Ovary (tissue), 9 donors: Measurements from ENCODE around the gene PRPF40B. TPM values are rescaled to one million over a fixed set of nuclear protein-coding genes. Genes with fewer than 3 reads are reported as not detected.

ENCODE experiments used
- DNase-seq, 5 donors: peaks; one replicate each; pipeline ENCODE4 v3.0.0-alpha.2; 2019 to 2020
- H3K27ac ChIP-seq, 2 donors: fragments of 200-600 bp; one replicate each; pipeline versions ENCODE4 v1.5.1 to v1.8.0; 2019 to 2022
- H3K27me3 ChIP-seq: fragments of 200-600 bp; one replicate; pipeline ENCODE4 v1.8.0; 2022
- H3K36me3 ChIP-seq: fragments of 200-600 bp; sonication (generic); one replicate; pipeline ENCODE4 v1.5.1; 2019
- H3K4me1 ChIP-seq: one replicate; pipeline ENCODE4 v1.8.1; 2013; ENCODE audit warnings: mild to moderate bottlenecking, moderate library complexity; ENCODE audit not compliant: insufficient read depth
- H3K4me3 ChIP-seq: fragments of 200-600 bp; sonication (generic); one replicate; pipeline ENCODE4 v1.5.1; 2017
- H3K9me3 ChIP-seq, 2 donors: fragments of 200-600 bp in 1 of 2; sonication (generic) in 1 of 2; one replicate each; pipeline versions ENCODE4 v1.5.1 to v1.8.1; 2013 to 2019; ENCODE audit warnings: mild to moderate bottlenecking in 1 of 2, moderate library complexity in 1 of 2
- EP300 ChIP-seq: sonication (generic); formaldehyde crosslinking; IDR thresholded peaks from one replicate; pipeline ENCODE4 v1.6.1; 2017; ENCODE audit warnings: antibody characterized with exemption
- POLR2A ChIP-seq: fragments of 450-650 bp; IDR thresholded peaks from one replicate; pipeline ENCODE4 v1.6.1; 2017; ENCODE audit warnings: antibody characterized with exemption, mild to moderate bottlenecking, moderate library complexity
- WGBS, 3 donors: extraction: QIAGEN DNeasy Blood & Tissue Kit in 1 of 3; methylation state at CpG; one replicate each; pipeline versions ENCODE4 v1.1.5 to v1.1.7; 2013 to 2017; 5-methylcytosine and 5-hydroxymethylcytosine counted together
- intact Hi-C, 4 donors: fragments of 100-400 bp; cut with DNase I; formaldehyde crosslinking; loops; one replicate each; pipeline versions ENCODE4 v1.11.0 to v1.15.1; 2022 to 2023
- polyA plus RNA-seq, 2 donors: library from polyadenylated mRNA; stranded (reverse); fragments of 200-250 nt in 1 of 2; fragments of 350-450 nt in 1 of 2; fragmentation: Illumina TruSeq in 1 of 2; extraction: RNeasy Lipid Tissue Mini Kit (QIAGEN cat#74804) in 1 of 2; gene quantifications; one replicate each; pipeline ENCODE4 v1.2.3, GENCODE V29; 2013 to 2014
- total RNA-seq, 7 donors: library from RNA; depleted of rRNA in 2 of 7; stranded (reverse); fragments of >200 nt in 2 of 7; fragmentation: NEBNext Ultra II Directional in 3 of 7; extraction: Animal tissue kit (Norgen Biotek cat#: 25700) in 3 of 7; gene quantifications; one replicate each; pipeline versions ENCODE4 v1.1.0 to v1.2.4, GENCODE V29; 2016 to 2023
- TF ChIP-seq, protein P1 (sequence below), 3 donors: fragments of 450-650 bp in 2 of 3; fragments of 200-600 bp in 1 of 3; IDR thresholded peaks; one replicate each; pipeline versions ENCODE4 v1.5.1 to v1.8.0; 2016 to 2022; ENCODE audit warnings: antibody characterized with exemption in 3 of 3, mild to moderate bottlenecking in 1 of 3
- donor health status: DM: no; HTN: no; CAD: no; lungs with moderate emphysema.
- donor health status: DM: no; HTN: no; CAD: no.
- donor health status: Bipolar disorder and iron deficiency.
- donor health status: DM: yes; HTN: yes; CAD: no.
- donor health status: DM: no; HTN: no; CAD: no.
- donor health status: DM: yes; HTN: yes; CAD: no.

The PRPF40B gene
- total and polyA plus RNA-seq, 9 donors, result 13.4 to 72.6 (median 33.8) TPM

DNA sequence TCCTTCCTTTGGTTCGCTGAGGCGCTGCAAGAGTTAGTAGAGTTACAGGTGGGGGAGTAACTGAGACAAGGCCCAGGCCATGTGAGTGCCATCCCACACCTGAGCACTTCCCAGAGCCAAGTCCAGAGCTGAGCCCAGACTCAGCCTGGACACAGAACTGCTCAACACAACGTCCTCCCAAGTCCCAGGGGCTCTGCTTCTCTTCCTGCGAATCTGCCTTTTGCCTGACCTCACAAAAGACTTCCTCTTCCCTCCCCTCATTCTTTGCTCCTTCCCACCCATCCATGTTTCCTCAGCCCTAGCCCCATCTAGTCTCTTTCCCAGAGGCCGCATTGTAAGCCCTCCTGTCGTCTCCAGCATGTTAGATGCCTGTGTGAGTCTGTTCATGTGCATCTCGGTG is 38.8 kb upstream of the PRPF40B start:
- DNase-seq, result no peak
- H3K4me3 ChIP-seq, result no peak overlapping the region
- no peaks in the 10 kb centered on the region for H3K27me3 ChIP-seq
- intact Hi-C loops, result no loop called here
- TF ChIP-seq, protein P1, sequence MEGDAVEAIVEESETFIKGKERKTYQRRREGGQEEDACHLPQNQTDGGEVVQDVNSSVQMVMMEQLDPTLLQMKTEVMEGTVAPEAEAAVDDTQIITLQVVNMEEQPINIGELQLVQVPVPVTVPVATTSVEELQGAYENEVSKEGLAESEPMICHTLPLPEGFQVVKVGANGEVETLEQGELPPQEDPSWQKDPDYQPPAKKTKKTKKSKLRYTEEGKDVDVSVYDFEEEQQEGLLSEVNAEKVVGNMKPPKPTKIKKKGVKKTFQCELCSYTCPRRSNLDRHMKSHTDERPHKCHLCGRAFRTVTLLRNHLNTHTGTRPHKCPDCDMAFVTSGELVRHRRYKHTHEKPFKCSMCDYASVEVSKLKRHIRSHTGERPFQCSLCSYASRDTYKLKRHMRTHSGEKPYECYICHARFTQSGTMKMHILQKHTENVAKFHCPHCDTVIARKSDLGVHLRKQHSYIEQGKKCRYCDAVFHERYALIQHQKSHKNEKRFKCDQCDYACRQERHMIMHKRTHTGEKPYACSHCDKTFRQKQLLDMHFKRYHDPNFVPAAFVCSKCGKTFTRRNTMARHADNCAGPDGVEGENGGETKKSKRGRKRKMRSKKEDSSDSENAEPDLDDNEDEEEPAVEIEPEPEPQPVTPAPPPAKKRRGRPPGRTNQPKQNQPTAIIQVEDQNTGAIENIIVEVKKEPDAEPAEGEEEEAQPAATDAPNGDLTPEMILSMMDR (IDR thresholded peaks at IDR 0.05), result no peak
- TF ChIP-seq EP300 (no peak), POLR2A (no peak)
- H3K27ac ChIP-seq, result no peak overlapping the region
- 78 to 83% (median 80%) methylated on average over 7 of the region's 7 CpGs for WGBS, 3 donors
- peaks cover 11% of the 10 kb centered on the region for H3K4me1 ChIP-seq
- H3K36me3 ChIP-seq, result no peaks in the 10 kb centered on the region
- H3K9me3 ChIP-seq, result no peaks in the 10 kb centered on the region

DNA sequence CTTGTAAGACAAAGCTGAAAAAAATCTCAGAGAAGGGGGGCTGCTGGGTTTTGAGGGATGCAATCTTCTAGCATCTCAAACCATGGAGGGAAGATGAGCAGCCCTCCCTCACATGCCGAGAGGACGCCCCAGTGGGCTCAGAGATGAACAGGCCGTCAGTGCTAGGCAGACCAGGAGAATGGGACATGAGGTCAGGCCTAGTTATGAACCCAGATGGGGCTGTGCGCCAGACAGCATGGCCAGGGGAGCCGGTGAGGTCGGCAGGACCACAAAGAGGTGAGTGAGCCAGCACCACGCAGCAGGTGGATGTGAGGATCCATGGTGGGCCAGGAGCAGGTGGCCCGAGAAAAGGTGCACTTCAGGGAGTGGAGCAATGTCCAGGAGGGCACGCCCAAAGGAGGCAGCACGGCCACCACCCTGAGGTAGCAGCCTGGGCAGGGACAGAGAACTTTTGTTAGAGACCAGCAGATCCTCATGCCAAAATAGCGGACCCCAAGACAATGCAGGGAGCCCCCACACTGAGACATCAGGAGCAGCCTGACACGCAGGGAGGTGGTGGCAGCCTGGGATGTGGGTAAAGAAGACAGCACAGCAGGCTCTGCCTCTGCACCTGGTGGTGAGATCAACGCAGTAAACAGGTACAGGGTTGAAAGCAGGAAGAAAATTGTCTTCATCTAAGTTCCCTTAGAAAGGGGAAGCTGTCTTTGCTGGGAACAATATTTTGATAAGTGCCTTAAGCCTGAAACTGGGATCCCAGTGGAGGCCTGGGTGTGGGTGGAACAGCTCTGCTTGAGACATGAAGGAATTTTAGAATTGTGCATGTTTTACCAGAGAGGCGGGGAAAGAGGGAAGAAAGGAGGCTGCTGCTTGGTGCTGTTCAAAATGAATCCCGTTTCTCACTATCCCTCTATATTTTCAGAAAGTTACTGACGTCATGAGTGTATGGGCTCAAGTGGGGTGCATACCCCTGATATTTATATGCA is 37.6 kb upstream of the PRPF40B start:
- Histone ChIP-seq H3K4me1 (peaks cover 8% of the 10 kb centered on the region), H3K27me3 (no peaks in the 10 kb centered on the region), H3K4me3 (no peak overlapping the region), H3K36me3 (no peaks in the 10 kb centered on the region), H3K27ac (no peak overlapping the region), H3K9me3 (no peaks in the 10 kb centered on the region)
- intact Hi-C loops, result no loop called here
- TF ChIP-seq, protein P1 (IDR thresholded peaks at IDR 0.05), result no peak
- no peak for TF ChIP-seq EP300
- no peak for TF ChIP-seq POLR2A
- WGBS, 3 donors, result 85 to 89% (median 87%) methylated on average over 16 of the region's 16 CpGs
- DNase-seq, result no peak

DNA sequence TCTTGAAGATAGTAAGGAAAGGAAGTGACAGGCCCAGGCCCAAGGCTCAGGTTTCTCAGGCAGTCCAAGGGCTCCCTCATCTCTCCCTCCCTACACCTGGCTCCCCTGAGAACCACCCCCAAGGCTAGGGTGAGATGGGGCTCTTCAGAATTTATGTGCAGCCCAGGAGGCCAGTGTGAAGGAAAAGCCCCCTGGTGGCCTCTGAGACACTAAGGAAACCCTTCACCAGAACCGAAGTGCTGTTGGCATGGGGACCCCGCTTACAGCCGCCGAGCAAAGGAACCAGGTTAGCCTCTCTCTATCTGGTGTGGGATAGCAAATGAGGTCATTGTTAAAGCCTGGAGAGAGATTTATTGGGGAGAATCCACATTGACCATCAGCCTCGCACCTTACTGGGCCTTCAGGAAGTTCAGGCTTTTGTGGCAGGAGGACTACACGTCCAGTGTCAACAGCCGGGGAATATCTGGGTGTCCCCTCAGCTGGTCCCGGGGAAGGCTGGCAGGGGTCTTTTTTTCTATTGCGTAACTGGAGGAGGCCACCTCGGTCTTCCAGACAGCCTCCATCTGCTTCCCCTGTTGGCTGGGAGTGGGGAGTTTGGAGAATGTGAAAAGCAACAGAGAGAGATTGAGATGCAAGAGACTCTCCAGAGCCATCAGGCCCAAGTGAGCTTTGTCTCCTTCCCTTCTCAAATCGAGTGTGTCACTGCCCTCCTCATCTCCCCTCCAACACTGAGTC is 36.0 kb upstream of the PRPF40B start:
- WGBS, 3 donors, result 89 to 91% (median 90%) methylated on average over 11 of the region's 11 CpGs
- intact Hi-C loops, result no loop called here
- DNase-seq, result no peak
- TF ChIP-seq, protein P1 (IDR thresholded peaks at IDR 0.05), result no peak
- no peak for TF ChIP-seq POLR2A
- TF ChIP-seq EP300, result no peak
- H3K4me3 ChIP-seq, result no peak overlapping the region
- H3K27me3 ChIP-seq, result no peaks in the 10 kb centered on the region
- H3K36me3 ChIP-seq, result no peaks in the 10 kb centered on the region
- H3K9me3 ChIP-seq, result no peaks in the 10 kb centered on the region
- H3K4me1 ChIP-seq, result peaks cover 6% of the 10 kb centered on the region
- H3K27ac ChIP-seq, result no peak overlapping the region

DNA sequence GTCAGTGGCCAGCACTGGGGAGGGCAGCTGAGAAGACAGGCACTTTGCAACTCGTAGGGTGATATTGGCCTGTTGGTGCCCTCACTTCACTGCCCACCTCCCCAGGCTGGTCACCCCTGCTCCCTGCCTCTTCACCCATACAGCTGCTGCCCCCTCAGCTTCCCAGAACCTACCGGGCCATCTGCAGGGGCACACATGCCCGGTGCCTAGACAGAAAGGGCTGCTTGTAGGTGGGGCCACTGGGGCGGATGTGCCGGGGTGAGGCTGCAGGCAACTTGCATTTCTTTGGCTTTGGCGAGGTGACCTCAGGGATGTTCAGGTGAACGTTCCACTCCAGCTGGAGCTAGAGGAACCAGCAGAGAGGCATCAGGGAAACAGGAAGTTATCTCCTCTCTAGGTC is 35.1 kb upstream of the PRPF40B start:
- TF ChIP-seq, protein P1 (IDR thresholded peaks at IDR 0.05), result no peak
- TF ChIP-seq EP300 (no peak), POLR2A (no peak)
- Histone ChIP-seq H3K4me3 (no peak overlapping the region), H3K4me1 (peaks cover 6% of the 10 kb centered on the region), H3K27ac (no peak overlapping the region), H3K27me3 (no peaks in the 10 kb centered on the region), H3K9me3 (no peaks in the 10 kb centered on the region), H3K36me3 (no peaks in the 10 kb centered on the region)
- WGBS, 3 donors, result 88 to 90% (median 89%) methylated on average over 7 of the region's 7 CpGs
- intact Hi-C loops, result no loop called here
- DNase-seq, result no peak
